Endothelial cell of umbilical vein (primary cell): Measurements from ENCODE around the gene AHRR. TPM values are rescaled to one million over a fixed set of nuclear protein-coding genes. Genes with fewer than 3 reads are reported as not detected.

Experiments
- BruUV-seq: library from RNA; stranded (reverse); fragments of 400-500 nt; replicated peaks from 2 replicates; lab custom pipeline; 2021; lab: Mats Ljungman, UMichigan
- CTCF ChIA-PET: fragments of 300-600, 350-600 bp; sonication (Branson Sonifier 250); formaldehyde crosslinking; loops from one replicate; lab custom pipeline; 2021; ENCODE audit warnings: antibody characterized with exemption, inconsistent platforms; lab: Charles Lee
- POLR2A ChIA-PET: fragments of 300-600, 350-600 bp; sonication (Branson Sonifier 250); formaldehyde crosslinking; loops from one replicate; lab custom pipeline; 2021; ENCODE audit warnings: antibody characterized with exemption, inconsistent platforms; lab: Charles Lee
- DNase-seq: peaks from one replicate; pipeline ENCODE4 v3.0.0-alpha.2; 2011; ENCODE audit warnings: low read depth, low spot score
- FAIRE-seq: peaks from 2 replicates; lab custom pipeline; 2011; peaks lifted over from hg19 to GRCh38; lab: Jason Lieb, UNC
- H2AFZ ChIP-seq: 2 replicates; pipeline ENCODE4 v1.6.0; 2012; ENCODE audit warnings: low read depth, low read length, control low read depth, inconsistent platforms
- H3K27ac ChIP-seq: 2 replicates; pipeline ENCODE4 v1.5.1; 2011; ENCODE audit warnings: low read depth, mild to moderate bottlenecking, control low read depth, low read length, moderate library complexity; ENCODE audit not compliant: insufficient read depth
- H3K27me3 ChIP-seq, 2 experiments: 2 replicates each; pipeline versions ENCODE4 v1.6.0 to v1.6.1; 2011; ENCODE audit warnings: low read length in 2 of 2, mixed read lengths in 1 of 2; ENCODE audit not compliant: control insufficient read depth in 2 of 2, insufficient read depth in 2 of 2
- H3K36me3 ChIP-seq, 2 experiments: 2 replicates in 1 of 2; 3 replicates in 1 of 2; pipeline ENCODE4 v1.5.1; 2011; ENCODE audit warnings: low read length in 2 of 2, mild to moderate bottlenecking in 1 of 2, moderate library complexity in 1 of 2; ENCODE audit not compliant: control insufficient read depth in 2 of 2, insufficient read depth in 2 of 2; ENCODE audit errors: extremely low read depth in 1 of 2
- H3K4me1 ChIP-seq: 3 replicates; pipeline ENCODE4 v1.5.1; 2011; ENCODE audit warnings: mild to moderate bottlenecking, low read length; ENCODE audit not compliant: control insufficient read depth, insufficient read depth; ENCODE audit errors: extremely low read depth
- H3K4me2 ChIP-seq: 2 replicates; pipeline ENCODE4 v1.6.1; 2011; ENCODE audit warnings: low read length, control low read depth, mixed read lengths; ENCODE audit not compliant: insufficient read depth
- H3K4me3 ChIP-seq, 3 experiments: fragments of 200-600 bp in 1 of 3; sonication (generic), shearing (Covaris generic) in 1 of 3; replicated peaks in 1 of 3; 2 replicates each; pipeline ENCODE4 v1.5.1; 2011 to 2016; ENCODE audit warnings: control low read depth in 3 of 3, low read length in 3 of 3, mild to moderate bottlenecking in 2 of 3, inconsistent platforms in 1 of 3, low read depth in 1 of 3, moderate library complexity in 1 of 3; ENCODE audit not compliant: insufficient read depth in 1 of 3
- H3K79me2 ChIP-seq: 2 replicates; pipeline ENCODE4 v1.6.0; 2012; ENCODE audit warnings: low read length, inconsistent platforms; ENCODE audit not compliant: control insufficient read depth, insufficient read depth
- H3K9ac ChIP-seq: replicated peaks from 2 replicates; pipeline ENCODE3; 2011; ENCODE audit warnings: low read length, control low read depth; ENCODE audit not compliant: insufficient read depth; ENCODE audit errors: extremely low read depth
- H3K9me1 ChIP-seq: replicated peaks from 3 replicates; pipeline ENCODE4 v1.6.0; 2011; ENCODE audit warnings: mild to moderate bottlenecking, low read length; ENCODE audit not compliant: control insufficient read depth, insufficient read depth; ENCODE audit errors: extremely low read depth
- H3K9me3 ChIP-seq: replicated peaks from 2 replicates; pipeline ENCODE4 v1.5.1; 2012; ENCODE audit warnings: low read length, inconsistent platforms; ENCODE audit not compliant: control insufficient read depth, insufficient read depth
- H4K20me1 ChIP-seq: replicated peaks from 2 replicates; pipeline ENCODE3; 2011; ENCODE audit warnings: mild to moderate bottlenecking, low read length; ENCODE audit not compliant: control insufficient read depth, insufficient read depth; ENCODE audit errors: extremely low read depth
- EZH2 ChIP-seq: IDR thresholded peaks from 2 replicates; pipeline ENCODE4 v1.6.1; 2012; ENCODE audit warnings: borderline replicate concordance, low read depth, mild to moderate bottlenecking, moderate library complexity, low read length, inconsistent platforms; ENCODE audit not compliant: severe bottlenecking
- FOS ChIP-seq: IDR thresholded peaks from 2 replicates; pipeline ENCODE4 v1.6.1; 2011; ENCODE audit warnings: mild to moderate bottlenecking, low read length, moderate library complexity, borderline replicate concordance; ENCODE audit not compliant: insufficient read depth
- GATA2 ChIP-seq: IDR thresholded peaks from 2 replicates; pipeline ENCODE4 v1.7.0; 2011; ENCODE audit warnings: low read depth, mild to moderate bottlenecking, moderate library complexity, mixed read lengths, low read length; ENCODE audit not compliant: insufficient read length, insufficient read depth
- JUN ChIP-seq: IDR thresholded peaks from 2 replicates; pipeline ENCODE4 v1.6.1; 2011; ENCODE audit warnings: borderline replicate concordance, low read depth; ENCODE audit not compliant: insufficient read length, insufficient read depth
- MYC ChIP-seq: IDR thresholded peaks from one replicate; pipeline ENCODE4 v1.6.1; 2011; ENCODE audit warnings: mild to moderate bottlenecking, low read depth, low read length
- POLR2A ChIP-seq: IDR thresholded peaks from 2 replicates; pipeline ENCODE4 v1.6.1; 2012; ENCODE audit warnings: low read depth, mild to moderate bottlenecking, control low read depth, low read length
- POLR2AphosphoS5 ChIP-seq: IDR thresholded peaks from 2 replicates; pipeline ENCODE4 v1.6.1; 2012; ENCODE audit warnings: low read depth, mild to moderate bottlenecking, control low read depth, low read length, moderate library complexity; ENCODE audit not compliant: insufficient read depth
- dilution Hi-C: fragments of 300-500 bp; cut with MboI; formaldehyde crosslinking; loops from one replicate; pipeline ENCODE4 v1.15.0; 2019; ENCODE audit warnings: low sequenced_read_pairs; ENCODE audit not compliant: extremely low pct_ligation_motif_present
- intact Hi-C: fragments of 100-400 bp; cut with micrococcal nuclease; formaldehyde crosslinking; loops from one replicate; pipeline ENCODE4 v1.10.0; 2022
- polyA plus RNA-seq, 4 experiments: library from polyadenylated mRNA; depleted of rRNA in 3 of 4; stranded (reverse) in 3 of 4; unstranded in 1 of 4; fragments of >200 nt; gene quantifications; 2 replicates each; pipeline versions ENCODE4 v1.2.1 to v1.2.3, GENCODE V29; 2011 to 2012; ENCODE audit warnings: missing spikeins in 1 of 4
- total RNA-seq: library from RNA; stranded (reverse); gene quantifications from 2 replicates; pipeline ENCODE4 v1.2.3, GENCODE V29; 2021
- TF ChIP-seq, protein P1 (sequence below), 2 donors: IDR thresholded peaks; 1 replicate in 1 of 2; 2 replicates in 1 of 2; pipeline ENCODE4 v1.5.1; 2011; ENCODE audit warnings: low read length in 2 of 2, mild to moderate bottlenecking in 2 of 2, moderate library complexity in 2 of 2, control low read depth in 1 of 2, inconsistent platforms in 1 of 2, low read depth in 1 of 2; ENCODE audit not compliant: insufficient read depth in 1 of 2; ENCODE audit errors: extremely low read depth in 1 of 2
- TF ChIP-seq, protein P2 (sequence below): IDR thresholded peaks from 2 replicates; pipeline ENCODE4 v1.6.1; 2011; ENCODE audit not compliant: insufficient read depth, insufficient read length

The AHRR gene
- total and polyA plus RNA-seq, 2 donors (not counting 3 experiments of a cell fraction or from before 2014, with no cell fraction given), result 3.1 to 7.3 TPM

- no peak overlapping the region for H3K27ac ChIP-seq
- H2AFZ ChIP-seq, result no peak overlapping the region
- ChIA-PET CTCF (interaction anchor here (0.5 to 1.4 kb wide), 2 partner anchors 71 to 83 kb away, joined by 3 read pairs; partner anchors contain the start of gene AHRR), POLR2A (no interaction called here)
- no peak for TF ChIP-seq JUN
- H3K4me2 ChIP-seq, result no peak overlapping the region
- no peak overlapping the region for H3K4me3 ChIP-seq
- peaks cover 22% of the 10 kb centered on the region for H3K4me1 ChIP-seq
- no peaks in the 10 kb centered on the region for H4K20me1 ChIP-seq
- no peaks in the 10 kb centered on the region for H3K27me3 ChIP-seq
- H3K9me1 ChIP-seq, result no peaks in the 10 kb centered on the region
- intact Hi-C loops, result no loop called here
- DNase-seq (no peak), FAIRE-seq (no peak)
- no peaks in the 10 kb centered on the region for H3K9me3 ChIP-seq
- H3K36me3 ChIP-seq, result no peaks in the 10 kb centered on the region
- BruUV-seq, result no TSS peak
- H3K9ac ChIP-seq, result no peak overlapping the region
- no peaks in the 10 kb centered on the region for H3K79me2 ChIP-seq
- dilution Hi-C loops, result no loop called here
These were observed 82.5 kb downstream of the AHRR start for GRCh38 chr5:403995-404394.

GRCh38 chr5:404666-405241 is 83.2 kb downstream of the AHRR start:
- TF ChIP-seq FOS (no peak), JUN (no peak), GATA2 (no peak), EZH2 (no peak), POLR2AphosphoS5 (no peak), MYC (no peak), POLR2A (no peak)
- TF ChIP-seq, protein P1, sequence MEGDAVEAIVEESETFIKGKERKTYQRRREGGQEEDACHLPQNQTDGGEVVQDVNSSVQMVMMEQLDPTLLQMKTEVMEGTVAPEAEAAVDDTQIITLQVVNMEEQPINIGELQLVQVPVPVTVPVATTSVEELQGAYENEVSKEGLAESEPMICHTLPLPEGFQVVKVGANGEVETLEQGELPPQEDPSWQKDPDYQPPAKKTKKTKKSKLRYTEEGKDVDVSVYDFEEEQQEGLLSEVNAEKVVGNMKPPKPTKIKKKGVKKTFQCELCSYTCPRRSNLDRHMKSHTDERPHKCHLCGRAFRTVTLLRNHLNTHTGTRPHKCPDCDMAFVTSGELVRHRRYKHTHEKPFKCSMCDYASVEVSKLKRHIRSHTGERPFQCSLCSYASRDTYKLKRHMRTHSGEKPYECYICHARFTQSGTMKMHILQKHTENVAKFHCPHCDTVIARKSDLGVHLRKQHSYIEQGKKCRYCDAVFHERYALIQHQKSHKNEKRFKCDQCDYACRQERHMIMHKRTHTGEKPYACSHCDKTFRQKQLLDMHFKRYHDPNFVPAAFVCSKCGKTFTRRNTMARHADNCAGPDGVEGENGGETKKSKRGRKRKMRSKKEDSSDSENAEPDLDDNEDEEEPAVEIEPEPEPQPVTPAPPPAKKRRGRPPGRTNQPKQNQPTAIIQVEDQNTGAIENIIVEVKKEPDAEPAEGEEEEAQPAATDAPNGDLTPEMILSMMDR (IDR thresholded peaks at IDR 0.05; ENCODE audit: extremely low read depth in 1 of 2, insufficient read depth in 1 of 2, low read depth in 1 of 2, low read length in 2 of 2), result no peak
- TF ChIP-seq, protein P2, sequence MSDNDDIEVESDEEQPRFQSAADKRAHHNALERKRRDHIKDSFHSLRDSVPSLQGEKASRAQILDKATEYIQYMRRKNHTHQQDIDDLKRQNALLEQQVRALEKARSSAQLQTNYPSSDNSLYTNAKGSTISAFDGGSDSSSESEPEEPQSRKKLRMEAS, result no peak
- FAIRE-seq (no peak), DNase-seq (no peak)
- POLR2A ChIA-PET, result no interaction called here
- H3K79me2 ChIP-seq, result no peaks in the 10 kb centered on the region
- H4K20me1 ChIP-seq, result no peaks in the 10 kb centered on the region
- no peak overlapping the region for H2AFZ ChIP-seq
- H3K27ac ChIP-seq, result no peak overlapping the region
- dilution Hi-C loops (no loop called here), intact Hi-C loops (no loop called here)
- peaks cover 15% of the 10 kb centered on the region for H3K4me1 ChIP-seq
- no peaks in the 10 kb centered on the region for H3K9me3 ChIP-seq
- no peak overlapping the region for H3K4me3 ChIP-seq
- BruUV-seq, result no TSS peak
- H3K4me2 ChIP-seq, result no peak overlapping the region
- no peaks in the 10 kb centered on the region for H3K9me1 ChIP-seq
- CTCF ChIA-PET, result interaction anchor here (0.5 to 1.4 kb wide), 3 partner anchors 10 to 83 kb away, joined by 3 read pairs; partner anchors contain the start of gene AHRR
- H3K27me3 ChIP-seq, result no peaks in the 10 kb centered on the region
- H3K9ac ChIP-seq, result no peak overlapping the region
- H3K36me3 ChIP-seq, result no peaks in the 10 kb centered on the region
